Smooth muscle cell (in vitro differentiated cells): ENCODE data around the gene OR51I2. TPM values are rescaled to one million over a fixed set of nuclear protein-coding genes. Genes with fewer than 3 reads are reported as not detected.

Experiments
- DNase-seq: peaks from one replicate; lab custom pipeline; 2025; ENCODE audit not compliant: unreplicated experiment; lab: John Stamatoyannopoulos, UW
- H2AFZ ChIP-seq: fragments of 200-600 bp; sonication (generic); 2 replicates; pipeline ENCODE4 v1.6.0; 2016; ENCODE audit warnings: antibody characterized with exemption, low read depth, mild to moderate bottlenecking
- H3F3A ChIP-seq: fragments of 200-600 bp; sonication (generic); 2 replicates; pipeline ENCODE4 v1.6.0; 2017; ENCODE audit warnings: antibody characterized with exemption, low read depth
- H3K27ac ChIP-seq: fragments of 200-600 bp; sonication (generic); 2 replicates; pipeline ENCODE4 v1.5.1; 2016; ENCODE audit warnings: low read depth, mild to moderate bottlenecking
- H3K27me3 ChIP-seq: fragments of 200-600 bp; sonication (generic); 2 replicates; pipeline ENCODE4 v1.6.1; 2016; ENCODE audit warnings: low read depth, mild to moderate bottlenecking
- H3K36me3 ChIP-seq: fragments of 200-600 bp; sonication (generic); 2 replicates; pipeline ENCODE4 v1.5.1; 2016; ENCODE audit warnings: low read depth
- H3K4me1 ChIP-seq: fragments of 200-600 bp; sonication (generic); 2 replicates; pipeline ENCODE4 v1.5.1; 2016; ENCODE audit warnings: low read depth
- H3K4me2 ChIP-seq: fragments of 200-600 bp; sonication (generic); 2 replicates; pipeline ENCODE4 v1.6.0; 2016; ENCODE audit warnings: mild to moderate bottlenecking
- H3K4me3 ChIP-seq: fragments of 200-600 bp; sonication (generic); 2 replicates; pipeline ENCODE4 v1.5.1; 2016; ENCODE audit warnings: mild to moderate bottlenecking
- H3K79me2 ChIP-seq: fragments of 200-600 bp; sonication (generic); 2 replicates; pipeline ENCODE4 v1.6.0; 2016; ENCODE audit warnings: low read depth, mild to moderate bottlenecking
- H3K9ac ChIP-seq: fragments of 200-600 bp; sonication (generic); 2 replicates; pipeline ENCODE4 v1.6.0; 2016; ENCODE audit warnings: low read depth
- H3K9me3 ChIP-seq: fragments of 200-600 bp; sonication (generic); replicated peaks from 2 replicates; pipeline ENCODE4 v1.5.1; 2016; ENCODE audit warnings: low read depth
- H4K20me1 ChIP-seq: fragments of 200-600 bp; sonication (generic); 2 replicates; pipeline ENCODE4 v1.6.0; 2016; ENCODE audit warnings: low read depth
- WGBS: methylation state at CpG from one replicate; pipeline ENCODE4 v1.1.7; 2016; ENCODE audit warnings: low lambda C conversion rate; 5-methylcytosine and 5-hydroxymethylcytosine counted together
- polyA plus RNA-seq: library from polyadenylated mRNA; unstranded; fragments of >200 nt; fragmentation: Nextera tagmentation; extraction: Ambion mirVana; gene quantifications from 2 replicates; pipeline ENCODE4 v1.2.1, GENCODE V29; 2016
- total RNA-seq: library from RNA; depleted of rRNA; stranded (reverse); fragments of >200 nt; gene quantifications from 2 replicates; pipeline ENCODE4 v1.2.3, GENCODE V29; 2014
- TF ChIP-seq, protein P1 (sequence below): fragments of 200-600 bp; sonication (generic); IDR thresholded peaks from 2 replicates; pipeline ENCODE4 v1.5.1; 2017; ENCODE audit warnings: borderline replicate concordance, mild to moderate bottlenecking, antibody characterized with exemption; ENCODE audit not compliant: insufficient read depth, poor library complexity, severe bottlenecking

OR51I2 gene
- total and polyA plus RNA-seq, 2 experiments from 2014 or later: not detected

DNA sequence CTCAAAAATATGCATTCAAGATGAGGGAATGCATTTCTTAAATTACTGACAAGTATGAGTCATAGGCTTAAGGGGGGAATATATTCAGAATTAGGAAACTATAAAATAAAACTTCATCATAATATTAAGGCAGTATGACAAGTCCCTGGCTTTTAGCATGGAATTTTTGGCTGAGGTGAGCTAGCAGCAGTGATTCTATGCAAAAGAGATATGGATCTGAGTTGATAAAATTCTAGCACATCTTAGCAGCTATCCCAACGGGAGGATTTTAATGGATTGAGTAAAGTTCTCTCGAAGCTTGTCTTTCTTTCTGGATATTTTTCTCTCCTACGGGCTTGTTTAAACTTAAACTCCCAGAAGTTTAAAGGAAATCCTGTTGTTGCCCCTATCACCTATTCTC is 26.0 kb upstream of the OR51I2 start:
- Histone ChIP-seq H3K79me2 (no peaks in the 10 kb centered on the region), H4K20me1 (no peaks in the 10 kb centered on the region), H3F3A (no peaks in the 10 kb centered on the region), H3K4me3 (no peak overlapping the region), H3K36me3 (no peaks in the 10 kb centered on the region), H3K9me3 (no peaks in the 10 kb centered on the region), H3K27me3 (peaks cover 5% of the 10 kb centered on the region), H3K4me2 (no peak overlapping the region), H3K4me1 (no peaks in the 10 kb centered on the region), H3K27ac (no peak overlapping the region), H3K9ac (no peak overlapping the region), H2AFZ (no peak overlapping the region)
- WGBS: 75% methylated on average over 3 of the region's 3 CpGs
- TF ChIP-seq, protein P1, sequence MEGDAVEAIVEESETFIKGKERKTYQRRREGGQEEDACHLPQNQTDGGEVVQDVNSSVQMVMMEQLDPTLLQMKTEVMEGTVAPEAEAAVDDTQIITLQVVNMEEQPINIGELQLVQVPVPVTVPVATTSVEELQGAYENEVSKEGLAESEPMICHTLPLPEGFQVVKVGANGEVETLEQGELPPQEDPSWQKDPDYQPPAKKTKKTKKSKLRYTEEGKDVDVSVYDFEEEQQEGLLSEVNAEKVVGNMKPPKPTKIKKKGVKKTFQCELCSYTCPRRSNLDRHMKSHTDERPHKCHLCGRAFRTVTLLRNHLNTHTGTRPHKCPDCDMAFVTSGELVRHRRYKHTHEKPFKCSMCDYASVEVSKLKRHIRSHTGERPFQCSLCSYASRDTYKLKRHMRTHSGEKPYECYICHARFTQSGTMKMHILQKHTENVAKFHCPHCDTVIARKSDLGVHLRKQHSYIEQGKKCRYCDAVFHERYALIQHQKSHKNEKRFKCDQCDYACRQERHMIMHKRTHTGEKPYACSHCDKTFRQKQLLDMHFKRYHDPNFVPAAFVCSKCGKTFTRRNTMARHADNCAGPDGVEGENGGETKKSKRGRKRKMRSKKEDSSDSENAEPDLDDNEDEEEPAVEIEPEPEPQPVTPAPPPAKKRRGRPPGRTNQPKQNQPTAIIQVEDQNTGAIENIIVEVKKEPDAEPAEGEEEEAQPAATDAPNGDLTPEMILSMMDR: no peak
- no peak for DNase-seq

DNA sequence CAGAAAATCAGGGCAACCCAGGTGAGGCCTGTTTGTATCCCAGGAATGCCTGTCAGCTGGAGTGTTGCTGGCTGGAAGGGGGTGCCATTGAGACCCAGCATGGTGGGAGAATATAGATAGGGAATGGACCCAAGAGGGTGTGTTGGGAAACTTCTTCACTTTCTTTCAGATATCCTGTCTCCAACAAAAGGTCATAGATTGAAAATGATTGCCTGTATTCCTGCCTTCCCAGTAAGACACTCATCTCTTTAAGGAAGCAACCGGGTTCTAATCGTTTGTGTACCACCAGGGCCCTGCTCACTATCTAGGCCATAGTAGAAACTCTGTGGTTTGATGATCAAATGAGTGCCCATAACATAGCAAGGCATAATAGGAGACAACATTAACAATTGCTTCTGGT is 7.7 kb upstream of the OR51I2 start, which contains the start of gene OR51I1:
OR51I1 (minus strand) TSS at position 101 of the 400 bp plus-strand sequence; CDS start at position 101, 0 bp downstream.
- no peaks in the 10 kb centered on the region for H3K79me2 ChIP-seq

DNA sequence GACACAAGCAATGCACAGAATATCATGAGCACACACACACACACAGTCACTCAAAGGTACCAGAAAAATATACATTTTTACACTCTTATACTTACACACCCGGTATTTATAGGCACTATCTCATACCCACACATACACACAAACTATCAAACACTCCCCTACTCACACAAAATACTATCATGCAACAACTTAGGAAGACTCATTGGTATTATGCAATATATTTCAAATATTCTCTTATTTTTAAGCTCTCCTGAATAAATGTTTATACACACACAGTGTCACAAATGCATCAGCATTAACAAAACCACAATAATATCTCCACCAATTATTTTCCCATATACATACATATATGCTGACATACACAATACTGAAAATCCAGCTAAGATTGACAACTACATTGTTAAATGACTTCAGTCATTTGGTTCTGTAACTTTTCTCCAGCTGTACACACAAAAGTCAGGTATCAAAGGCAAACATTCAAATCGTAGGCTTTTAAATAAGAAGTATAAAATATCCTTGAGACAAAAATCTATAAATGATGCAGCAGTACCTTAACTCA is 5.2 kb upstream of the OR51I2 start:
- H3K27me3 ChIP-seq: peaks cover 3% of the 10 kb centered on the region
- no peaks in the 10 kb centered on the region for H3K4me1 ChIP-seq
- no peaks in the 10 kb centered on the region for H4K20me1 ChIP-seq
- no peak overlapping the region for H3K4me3 ChIP-seq
- TF ChIP-seq, protein P1: no peak
- no peaks in the 10 kb centered on the region for H3K79me2 ChIP-seq
- no peak overlapping the region for H2AFZ ChIP-seq
- no peak overlapping the region for H3K27ac ChIP-seq
- no peak overlapping the region for H3K4me2 ChIP-seq
- no peak overlapping the region for H3K9ac ChIP-seq
- H3K36me3 ChIP-seq: no peaks in the 10 kb centered on the region
- DNase-seq: no peak
- 64% methylated on average over 2 of the region's 2 CpGs for WGBS
- no peaks in the 10 kb centered on the region for H3F3A ChIP-seq
- no peaks in the 10 kb centered on the region for H3K9me3 ChIP-seq

More for the DNA sequence above, 7.7 kb upstream of the OR51I2 start, which contains the start of gene OR51I1:
- DNase-seq: no peak
- 41% methylated on average over 2 of the region's 2 CpGs for WGBS
- H3K4me3 ChIP-seq: no peak within 1 kb of the TSS
- no peak within 1 kb of the TSS for H3K4me2 ChIP-seq
- H3K27ac ChIP-seq: no peak within 1 kb of the TSS
- TF ChIP-seq, protein P1: no peak
- H3K9ac ChIP-seq: no peak within 1 kb of the TSS
- no peaks in the 10 kb centered on the region for H4K20me1 ChIP-seq
- no peaks in the 10 kb centered on the region for H3K4me1 ChIP-seq
- H3K27me3 ChIP-seq: peaks cover 3% of the 10 kb centered on the region
- H3K36me3 ChIP-seq: no peaks in the 10 kb centered on the region
- H3F3A ChIP-seq: no peaks in the 10 kb centered on the region
- no peak within 1 kb of the TSS for H2AFZ ChIP-seq
- H3K9me3 ChIP-seq: no peaks in the 10 kb centered on the region

DNA sequence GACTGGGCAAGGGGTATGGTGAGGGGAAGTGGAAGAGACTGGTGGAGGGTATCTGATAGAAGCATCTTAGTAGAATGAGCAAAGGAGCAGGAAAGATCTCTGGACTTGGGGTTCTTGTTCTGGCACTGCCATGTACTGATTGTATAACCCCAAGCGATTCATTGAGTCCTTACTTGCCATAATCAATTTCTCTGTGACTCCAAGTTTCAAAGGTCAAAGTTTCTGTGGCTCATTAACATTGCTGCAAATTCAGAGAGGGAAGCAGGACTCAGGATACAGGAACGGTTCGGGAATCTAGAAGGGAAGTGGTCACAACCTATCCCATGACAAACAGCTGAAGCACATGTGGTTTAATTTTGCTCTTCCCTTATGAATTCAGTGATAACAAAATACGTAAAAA is 309 bp downstream of the OR51I2 start:
- no peaks in the 10 kb centered on the region for H3K4me1 ChIP-seq
- H3K36me3 ChIP-seq: no peaks in the 10 kb centered on the region
- H3K4me3 ChIP-seq: no peak overlapping the region
- H3K27me3 ChIP-seq: no peaks in the 10 kb centered on the region
- no peaks in the 10 kb centered on the region for H3F3A ChIP-seq
- no peak for DNase-seq
- H2AFZ ChIP-seq: no peak overlapping the region
- no peaks in the 10 kb centered on the region for H3K79me2 ChIP-seq
- TF ChIP-seq, protein P1: no peak
- no peak overlapping the region for H3K9ac ChIP-seq
- WGBS: 83% methylated on average over 4 of the region's 4 CpGs
- no peak overlapping the region for H3K4me2 ChIP-seq
- no peaks in the 10 kb centered on the region for H3K9me3 ChIP-seq
- H3K27ac ChIP-seq: no peak overlapping the region
- no peaks in the 10 kb centered on the region for H4K20me1 ChIP-seq
